CD4-positive, alpha-beta T cell (primary cell): ENCODE results near the gene TEX35. TPM values are rescaled to one million over a fixed set of nuclear protein-coding genes. Genes with fewer than 3 reads are reported as not detected.
"Not testable (repeated sequence)": the region's sequence is repeated elsewhere in the genome, so short reads cannot be mapped to it uniquely, and the experiment has no call there.

ENCODE experiments used
- ATAC-seq: fragments of 200-7000 bp; cut with Tn5 transposase; one replicate; pipeline ENCODE4 v1.10.0; 2022; ENCODE audit warnings: mild to moderate bottlenecking; ENCODE audit not compliant: poor library complexity
- CTCF ChIA-PET: fragments of 350-600 bp; sonication (Branson Sonifier 250); formaldehyde crosslinking; loops from one replicate; lab custom pipeline; 2021; ENCODE audit warnings: antibody characterized with exemption, inconsistent platforms; lab: Charles Lee
- POLR2A ChIA-PET: fragments of 350-600 bp; sonication (Branson Sonifier 250); formaldehyde crosslinking; loops from one replicate; lab custom pipeline; 2021; ENCODE audit warnings: antibody characterized with exemption, inconsistent platforms; lab: Charles Lee
- DNase-seq, 14 experiments: peaks; one replicate each; pipeline ENCODE4 v3.0.0-alpha.2; 2013 to 2020; ENCODE audit warnings: mixed read lengths in 2 of 14
- H3K27ac ChIP-seq, 2 donors: one replicate each; pipeline versions ENCODE4 v1.5.1 to v1.7.0; 2013; ENCODE audit warnings: low read length in 2 of 2, low read depth in 1 of 2, mild to moderate bottlenecking in 1 of 2
- H3K27me3 ChIP-seq, 2 experiments: 1 replicate in 1 of 2; 2 replicates in 1 of 2; pipeline versions ENCODE4 v1.6.1 to v1.7.0; 2013; ENCODE audit warnings: low read length in 2 of 2, control low read depth in 1 of 2, mild to moderate bottlenecking in 1 of 2, moderate library complexity in 1 of 2; ENCODE audit not compliant: insufficient read depth in 2 of 2, control insufficient read depth in 1 of 2
- H3K36me3 ChIP-seq: one replicate; pipeline ENCODE4 v1.6.1; 2013; ENCODE audit warnings: low read length, control low read depth; ENCODE audit not compliant: insufficient read depth
- H3K4me1 ChIP-seq: one replicate; pipeline ENCODE4 v1.6.1; 2013; ENCODE audit warnings: low read length, control low read depth; ENCODE audit not compliant: insufficient read depth
- H3K4me3 ChIP-seq: one replicate; pipeline ENCODE4 v1.5.1; 2013; ENCODE audit warnings: mild to moderate bottlenecking, low read length, moderate library complexity
- H3K9me3 ChIP-seq, 2 experiments: 1 replicate in 1 of 2; 2 replicates in 1 of 2; pipeline versions ENCODE4 v1.6.1 to v1.7.0; 2013; ENCODE audit warnings: low read length in 2 of 2, mild to moderate bottlenecking in 2 of 2, control low read depth in 1 of 2, moderate library complexity in 1 of 2; ENCODE audit not compliant: control insufficient read depth in 1 of 2, insufficient read depth in 1 of 2
- H3K27ac Mint-ChIP-seq: one replicate; pipeline ENCODE4 v1.8.0; 2020; ENCODE audit warnings: mixed read lengths
- H3K27me3 Mint-ChIP-seq: one replicate; pipeline ENCODE4 v1.8.0; 2021; ENCODE audit warnings: mixed read lengths
- H3K36me3 Mint-ChIP-seq: one replicate; pipeline ENCODE4 v1.8.0; 2021; ENCODE audit warnings: low read depth, mixed read lengths
- H3K4me1 Mint-ChIP-seq: one replicate; pipeline ENCODE4 v1.8.0; 2021; ENCODE audit warnings: low read depth, mixed read lengths
- H3K4me3 Mint-ChIP-seq: one replicate; pipeline ENCODE4 v1.8.0; 2020; ENCODE audit warnings: mild to moderate bottlenecking, mixed read lengths
- H3K9me3 Mint-ChIP-seq: one replicate; pipeline ENCODE4 v1.8.0; 2020; ENCODE audit warnings: mixed read lengths
- CTCF ChIP-seq: fragments of 200-600 bp; IDR thresholded peaks from one replicate; pipeline ENCODE4 v1.8.0; 2022; ENCODE audit warnings: antibody characterized with exemption, mild to moderate bottlenecking
- intact Hi-C, 2 experiments: fragments of 100-400 bp; cut with DNase I in 1 of 2; cut with micrococcal nuclease in 1 of 2; formaldehyde crosslinking; loops; one replicate each; pipeline versions ENCODE4 v1.15.1 to v1.9.0; 2023 to 2025; cut with DNase I, micrococcal nuclease
- total RNA-seq, 174 experiments: library from RNA in 2 of 174; stranded (reverse) in 2 of 174; gene quantifications; one replicate each; pipeline ENCODE4 v1.2.3 and lab custom pipeline; 2021 to 2026

TEX35 gene
- total RNA-seq, 2 experiments from 2014 or later: not detected

GRCh38 chr1:178558816-178559215 is 45.9 kb downstream of the TEX35 start:
- H3K27ac ChIP-seq, H3K27me3 ChIP-seq, H3K27ac Mint-ChIP-seq, ATAC-seq, DNase-seq, H3K9me3 ChIP-seq, H3K27me3 Mint-ChIP-seq, POLR2A ChIA-PET, H3K36me3 Mint-ChIP-seq, H3K4me1 Mint-ChIP-seq, H3K9me3 Mint-ChIP-seq, H3K4me1 ChIP-seq, H3K4me3 ChIP-seq, H3K36me3 ChIP-seq, CTCF ChIA-PET, intact Hi-C loops, H3K4me3 Mint-ChIP-seq: not testable (repeated sequence)

GRCh38 chr1:178560871-178561376 is 48.0 kb downstream of the TEX35 start:
- H3K36me3 ChIP-seq: no peaks in the 10 kb centered on the region
- Mint-ChIP-seq H3K4me3 (no peak overlapping the region), H3K9me3 (no peaks in the 10 kb centered on the region), H3K36me3 (no peaks in the 10 kb centered on the region), H3K4me1 (no peaks in the 10 kb centered on the region), H3K27ac (no peak overlapping the region), H3K27me3 (peaks cover 3% of the 10 kb centered on the region)
- no peak for TF ChIP-seq CTCF
- H3K9me3 ChIP-seq: no peaks in the 10 kb centered on the region
- H3K27me3 ChIP-seq: no peaks in the 10 kb centered on the region
- intact Hi-C loops: no loop called here
- H3K27ac ChIP-seq: no peak overlapping the region
- ATAC-seq (no peak), DNase-seq (no peak)
- POLR2A ChIA-PET: no interaction called here
- no peaks in the 10 kb centered on the region for H3K4me1 ChIP-seq
- CTCF ChIA-PET: no interaction called here
- H3K4me3 ChIP-seq: no peak overlapping the region

- Histone ChIP-seq H3K36me3 (no peaks in the 10 kb centered on the region), H3K27me3 (no peaks in the 10 kb centered on the region), H3K4me1 (no peaks in the 10 kb centered on the region), H3K27ac (no peak overlapping the region), H3K9me3 (no peaks in the 10 kb centered on the region), H3K4me3 (no peak overlapping the region)
- CTCF ChIA-PET: no interaction called here
- H3K4me1 Mint-ChIP-seq: no peaks in the 10 kb centered on the region
- ATAC-seq (no peak), DNase-seq (no peak)
- intact Hi-C loops: no loop called here
- no peaks in the 10 kb centered on the region for H3K36me3 Mint-ChIP-seq
- H3K27me3 Mint-ChIP-seq: peaks cover 3% of the 10 kb centered on the region
- H3K9me3 Mint-ChIP-seq: no peaks in the 10 kb centered on the region
- H3K4me3 Mint-ChIP-seq: no peak overlapping the region
- no peak overlapping the region for H3K27ac Mint-ChIP-seq
- TF ChIP-seq CTCF: no peak
- POLR2A ChIA-PET: no interaction called here
Measured at GRCh38 chr1:178563099-178563820, 50.4 kb downstream of the TEX35 start.
